H1 (cell line): ENCODE results near the gene RNF220. TPM values are rescaled to one million over a fixed set of nuclear protein-coding genes. Genes with fewer than 3 reads are reported as not detected.

Experiments used
- CTCF ChIA-PET: fragments of 300-600 bp; sonication (Branson Sonifier 250); formaldehyde crosslinking; loops from one replicate; lab custom pipeline; 2021; ENCODE audit not compliant: partially characterized antibody; lab: Charles Lee
- POLR2A ChIA-PET: fragments of 300-600 bp; sonication (Branson Sonifier 250); formaldehyde crosslinking; loops from one replicate; lab custom pipeline; 2021; ENCODE audit warnings: inconsistent platforms; ENCODE audit not compliant: partially characterized antibody; lab: Charles Lee
- DNase-seq, 2 experiments: peaks; one replicate each; pipeline versions ENCODE4 v3.0.0 to v3.0.0-alpha.2; 2010 to 2022; ENCODE audit warnings: low spot score in 2 of 2, low read depth in 1 of 2, mixed read lengths in 1 of 2
- FAIRE-seq: peaks from 2 replicates; lab custom pipeline; 2011; peaks lifted over from hg19 to GRCh38; lab: Jason Lieb, UNC
- H2AFZ ChIP-seq: 2 replicates; pipeline ENCODE4 v1.8.1; 2012; ENCODE audit warnings: low read length, inconsistent platforms
- H2AK5ac ChIP-seq: 2 replicates; pipeline ENCODE4 v1.6.1; 2013; ENCODE audit warnings: low read depth, low read length
- H2BK120ac ChIP-seq: replicated peaks from 2 replicates; pipeline ENCODE3; 2013; ENCODE audit warnings: low read depth, low read length, inconsistent platforms
- H2BK12ac ChIP-seq: 2 replicates; pipeline ENCODE4 v1.6.1; 2013; ENCODE audit warnings: low read depth, low read length
- H2BK15ac ChIP-seq: 2 replicates; pipeline ENCODE4 v1.6.1; 2013; ENCODE audit warnings: low read length
- H2BK20ac ChIP-seq: 2 replicates; pipeline ENCODE4 v1.6.1; 2013; ENCODE audit warnings: low read length
- H2BK5ac ChIP-seq: 2 replicates; pipeline ENCODE4 v1.6.1; 2013; ENCODE audit warnings: low read depth, low read length
- H3K14ac ChIP-seq: 2 replicates; pipeline ENCODE4 v1.6.1; 2013; ENCODE audit warnings: inconsistent platforms; ENCODE audit not compliant: insufficient read length
- H3K18ac ChIP-seq: 2 replicates; pipeline ENCODE4 v1.6.1; 2013; ENCODE audit warnings: low read length; ENCODE audit errors: extremely low read depth
- H3K23ac ChIP-seq: 2 replicates; pipeline ENCODE4 v1.6.1; 2013; ENCODE audit warnings: inconsistent platforms; ENCODE audit not compliant: insufficient read length
- H3K23me2 ChIP-seq: 2 replicates; pipeline ENCODE4 v1.6.1; 2013; ENCODE audit warnings: low read depth, low read length
- H3K27ac ChIP-seq: 2 replicates; pipeline ENCODE4 v1.6.1; 2011; ENCODE audit warnings: low read depth, low read length, inconsistent platforms
- H3K27me3 ChIP-seq, 4 experiments: replicated peaks in 1 of 4; 1 replicate in 1 of 4; 2 replicates in 3 of 4; pipeline versions ENCODE4 v1.6.1 to v1.8.1; 2011 to 2013; ENCODE audit warnings: low read length in 3 of 4, mild to moderate bottlenecking in 3 of 4, inconsistent platforms in 2 of 4, mixed read lengths in 2 of 4, moderate library complexity in 1 of 4; ENCODE audit not compliant: control insufficient read depth in 3 of 4, insufficient read depth in 3 of 4; ENCODE audit errors: extremely low read depth in 1 of 4
- H3K36me3 ChIP-seq, 4 experiments: 2 replicates each; pipeline versions ENCODE4 v1.6.1 to v1.8.1; 2011 to 2013; ENCODE audit warnings: mild to moderate bottlenecking in 4 of 4, low read length in 3 of 4, moderate library complexity in 2 of 4, control low read depth in 1 of 4, inconsistent platforms in 1 of 4; ENCODE audit not compliant: insufficient read depth in 4 of 4, control insufficient read depth in 2 of 4
- H3K4ac ChIP-seq: replicated peaks from 2 replicates; pipeline ENCODE3; 2013; ENCODE audit warnings: low read length, low read depth, mixed read lengths, inconsistent platforms; ENCODE audit not compliant: insufficient read length
- H3K4me1 ChIP-seq, 4 experiments: replicated peaks in 1 of 4; 1 replicate in 1 of 4; 2 replicates in 3 of 4; pipeline versions ENCODE4 v1.6.1 to v1.8.1; 2011 to 2013; ENCODE audit warnings: low read length in 3 of 4, inconsistent platforms in 2 of 4, mixed read lengths in 1 of 4; ENCODE audit not compliant: insufficient read depth in 4 of 4, control insufficient read depth in 3 of 4
- H3K4me2 ChIP-seq, 2 experiments: 2 replicates each; pipeline versions ENCODE4 v1.6.1 to v1.8.1; 2011 to 2013; ENCODE audit warnings: low read depth in 2 of 2, low read length in 2 of 2, control low read depth in 1 of 2, inconsistent platforms in 1 of 2, mild to moderate bottlenecking in 1 of 2; ENCODE audit not compliant: insufficient read depth in 1 of 2
- H3K4me3 ChIP-seq, 4 experiments: fragments of 200-600, 300-600 bp in 1 of 4; sonication (generic), shearing (Covaris generic), sonication (Bioruptor Twin) in 1 of 4; 2 replicates each; pipeline versions ENCODE4 v1.5.1 to v1.8.1; 2011 to 2016; ENCODE audit warnings: low read length in 4 of 4, low read depth in 3 of 4, control low read depth in 2 of 4, inconsistent platforms in 2 of 4, mild to moderate bottlenecking in 2 of 4, mixed read lengths in 1 of 4, moderate library complexity in 1 of 4; ENCODE audit not compliant: insufficient read depth in 2 of 4; ENCODE audit errors: extremely low read depth in 1 of 4
- H3K56ac ChIP-seq: replicated peaks from 2 replicates; pipeline ENCODE3; 2013; ENCODE audit warnings: low read depth, mild to moderate bottlenecking, mixed read lengths, low read length, inconsistent platforms; ENCODE audit not compliant: insufficient read length
- H3K79me1 ChIP-seq: 2 replicates; pipeline ENCODE4 v1.6.1; 2013; ENCODE audit warnings: low read depth, low read length, control low read depth
- H3K79me2 ChIP-seq, 2 experiments: 2 replicates each; pipeline versions ENCODE4 v1.6.1 to v1.8.1; 2012 to 2013; ENCODE audit warnings: low read length in 2 of 2, mild to moderate bottlenecking in 2 of 2, inconsistent platforms in 1 of 2; ENCODE audit not compliant: insufficient read depth in 2 of 2, control insufficient read depth in 1 of 2
- H3K9ac ChIP-seq, 4 experiments: replicated peaks in 1 of 4; 1 replicate in 1 of 4; 2 replicates in 3 of 4; pipeline versions ENCODE4 v1.6.1 to v1.8.1; 2011 to 2013; ENCODE audit warnings: low read depth in 3 of 4, low read length in 3 of 4, control low read depth in 2 of 4, mild to moderate bottlenecking in 2 of 4, moderate library complexity in 2 of 4, inconsistent platforms in 1 of 4; ENCODE audit errors: extremely low read depth in 1 of 4
- H3K9me3 ChIP-seq, 2 experiments: 2 replicates each; pipeline versions ENCODE4 v1.6.1 to v1.8.1; 2012 to 2013; ENCODE audit warnings: mild to moderate bottlenecking in 2 of 2, moderate library complexity in 2 of 2, control low read depth in 1 of 2, inconsistent platforms in 1 of 2, low read depth in 1 of 2, low read length in 1 of 2, mixed read lengths in 1 of 2; ENCODE audit not compliant: insufficient read depth in 2 of 2
- H4K20me1 ChIP-seq, 2 experiments: replicated peaks in 1 of 2; 2 replicates each; pipeline versions ENCODE3 to v1.8.1; 2011 to 2013; ENCODE audit warnings: inconsistent platforms in 2 of 2, low read length in 2 of 2, mild to moderate bottlenecking in 1 of 2; ENCODE audit not compliant: insufficient read depth in 2 of 2, control insufficient read depth in 1 of 2
- H4K5ac ChIP-seq: 2 replicates; pipeline ENCODE4 v1.6.1; 2013; ENCODE audit warnings: low read length, low read depth, mixed read lengths, inconsistent platforms; ENCODE audit not compliant: insufficient read length
- H4K8ac ChIP-seq: 2 replicates; pipeline ENCODE4 v1.8.0; 2013; ENCODE audit warnings: mild to moderate bottlenecking, moderate library complexity, low read length, inconsistent platforms; ENCODE audit not compliant: insufficient read depth; ENCODE audit errors: extremely low read depth
- H4K91ac ChIP-seq: replicated peaks from 2 replicates; pipeline ENCODE3; 2013; ENCODE audit warnings: low read length, mixed read lengths, inconsistent platforms; ENCODE audit not compliant: insufficient read length
- ATF3 ChIP-seq: IDR thresholded peaks from 2 replicates; pipeline ENCODE4 v1.6.1; 2011; ENCODE audit warnings: low read depth, mild to moderate bottlenecking, low read length; ENCODE audit not compliant: insufficient read depth
- BRCA1 ChIP-seq: IDR thresholded peaks from 2 replicates; pipeline ENCODE4 v1.6.1; 2012; ENCODE audit warnings: low read depth, low read length, improper control_type of control experiment
- CTBP2 ChIP-seq: IDR thresholded peaks from 2 replicates; pipeline ENCODE4 v1.7.0; 2011; ENCODE audit warnings: borderline replicate concordance, mild to moderate bottlenecking, moderate library complexity, mixed read lengths, low read length; ENCODE audit not compliant: insufficient read depth, insufficient read length
- GABPA ChIP-seq: IDR thresholded peaks from 2 replicates; pipeline ENCODE4 v1.6.1; 2011; ENCODE audit warnings: mild to moderate bottlenecking, low read length, moderate library complexity, borderline replicate concordance; ENCODE audit not compliant: insufficient read depth
- KDM4A ChIP-seq: IDR thresholded peaks from one replicate; pipeline ENCODE4 v1.7.1; 2012; ENCODE audit warnings: low read depth, mild to moderate bottlenecking, moderate library complexity, low read length, inconsistent platforms; ENCODE audit not compliant: severe bottlenecking
- PHF8 ChIP-seq: fragments of 200-600 bp; sonication (generic); conservative IDR thresholded peaks from 2 replicates; pipeline ENCODE4 v1.7.1; 2012; ENCODE audit warnings: low read depth, mild to moderate bottlenecking, inconsistent platforms, low read length, moderate library complexity
- POLR2A ChIP-seq, 2 experiments: IDR thresholded peaks; 1 replicate in 1 of 2; 2 replicates in 1 of 2; pipeline ENCODE4 v1.6.1; 2011; ENCODE audit warnings: low read depth in 2 of 2, low read length in 2 of 2, mild to moderate bottlenecking in 2 of 2; ENCODE audit errors: control extremely low read depth in 1 of 2
- RBBP5 ChIP-seq: IDR thresholded peaks from 2 replicates; pipeline ENCODE4 v1.7.1; 2012; ENCODE audit warnings: low read depth, mild to moderate bottlenecking, inconsistent platforms, low read length, moderate library complexity, borderline replicate concordance
- RNF2 ChIP-seq: fragments of 200-900, 300-1000 bp; sonication (generic); IDR thresholded peaks from 2 replicates; pipeline ENCODE4 v1.7.1; 2016; ENCODE audit warnings: borderline replicate concordance, low read depth, mild to moderate bottlenecking, antibody characterized with exemption, low read length; ENCODE audit not compliant: poor library complexity, severe bottlenecking; ENCODE audit errors: missing control alignments
- RXRA ChIP-seq: IDR thresholded peaks from 2 replicates; pipeline ENCODE4 v1.6.1; 2011; ENCODE audit warnings: low read depth, mild to moderate bottlenecking, low read length, moderate library complexity; ENCODE audit not compliant: insufficient read depth
- SAP30 ChIP-seq: fragments of 300-600 bp; sonication (generic); IDR thresholded peaks from 2 replicates; pipeline ENCODE4 v1.7.1; 2012; ENCODE audit warnings: low read length, moderate library complexity, mild to moderate bottlenecking, inconsistent platforms; ENCODE audit not compliant: insufficient read depth, insufficient replicate concordance
- SP4 ChIP-seq: IDR thresholded peaks from 2 replicates; pipeline ENCODE4 v1.6.1; 2012; ENCODE audit warnings: low read length, inconsistent platforms
- TAF1 ChIP-seq: IDR thresholded peaks from 2 replicates; pipeline ENCODE4 v1.6.1; 2011; ENCODE audit warnings: mild to moderate bottlenecking, low read depth, low read length
- WGBS, 2 experiments: shearing (Covaris generic) in 1 of 2; methylation state at CpG; one replicate each; pipeline versions ENCODE4 v1.1.6 to v1.1.7; 2013 to 2015; ENCODE audit warnings: low lambda C conversion rate in 2 of 2, mixed read lengths in 2 of 2, inconsistent platforms in 1 of 2, low coverage in 1 of 2, missing lambda C conversion rate in 1 of 2; ENCODE audit not compliant: insufficient replicate concordance in 2 of 2, insufficient coverage in 1 of 2, insufficient read length in 1 of 2; ENCODE audit errors: extremely low coverage in 1 of 2, missing lambda C conversion rate in 1 of 2; 5-methylcytosine and 5-hydroxymethylcytosine counted together
- polyA plus RNA-seq, 7 experiments: library from polyadenylated mRNA; depleted of rRNA in 3 of 7; stranded (reverse) in 5 of 7; unstranded in 2 of 7; fragments of >200 nt in 5 of 7; fragments of 200-250 nt in 2 of 7; gene quantifications; 1 replicate in 5 of 7; 2 replicates in 1 of 7; 4 replicates in 1 of 7; pipeline versions ENCODE4 v1.2.1 to v1.2.3, GENCODE V29; 2011 to 2013; ENCODE audit warnings: missing spikeins in 2 of 7, mixed read lengths in 2 of 7
- total RNA-seq: library from RNA; stranded (reverse); fragmentation: NEBNext Ultra II Directional; extraction: Animal tissue kit (Norgen Biotek cat#: 25700); gene quantifications from 2 replicates; pipeline ENCODE4 v1.2.1, GENCODE V29; 2021

RNF220 gene
- total and polyA plus RNA-seq, 2 of the 8 experiments (the other 6 are each of a cell fraction or from before 2014, with no cell fraction given): 123 to 160 TPM

DNA sequence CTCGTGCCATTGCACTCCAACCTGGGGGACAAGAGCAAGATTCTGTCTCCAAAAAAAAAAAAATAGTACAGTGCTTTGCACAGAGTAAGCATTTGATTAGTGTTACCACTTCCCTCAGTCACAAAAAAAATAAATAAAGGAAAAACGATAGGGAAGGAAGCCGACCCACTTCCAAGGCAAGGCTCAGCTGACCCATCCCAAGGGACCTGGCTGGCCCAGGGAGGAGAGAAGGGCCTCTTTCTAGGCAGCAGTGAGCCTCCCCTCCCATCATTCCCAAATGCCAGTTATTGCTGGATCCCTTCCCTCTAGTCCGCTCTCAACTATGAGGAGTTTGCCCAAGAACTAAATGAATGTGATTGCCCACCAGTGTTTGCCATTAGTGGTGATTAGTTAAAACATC lies 191.5 kb downstream of the RNF220 start:
- no peak overlapping the region for H2BK15ac ChIP-seq
- H3K36me3 ChIP-seq: no peaks in the 10 kb centered on the region
- H3K18ac ChIP-seq: no peak overlapping the region
- H4K20me1 ChIP-seq: no peaks in the 10 kb centered on the region
- H3K23me2 ChIP-seq: peaks cover 6% of the 10 kb centered on the region; the same call in 1 of the 2 replicates
- peaks cover 3% of the 10 kb centered on the region for H3K79me1 ChIP-seq
- H3K14ac ChIP-seq: no peak overlapping the region
- H3K9ac ChIP-seq: no peak overlapping the region
- H2AFZ ChIP-seq: no peak overlapping the region
- H2BK5ac ChIP-seq: no peak overlapping the region
- no peaks in the 10 kb centered on the region; a peak in 1 of 7 replicates for H3K27me3 ChIP-seq
- DNase-seq (no peak), FAIRE-seq (no peak)
- H4K5ac ChIP-seq: no peak overlapping the region
- no peak overlapping the region for H3K4me2 ChIP-seq
- H3K4me1 ChIP-seq: peaks cover 12 to 23% (median 19%) of the 10 kb centered on the region in 4 experiments
- H3K4ac ChIP-seq: no peak overlapping the region
- H4K8ac ChIP-seq: no peak overlapping the region
- ChIA-PET CTCF (interaction anchor here (0.6 to 8.0 kb wide), 15 partner anchors 9 to 505 kb away, joined by 3 to 112 read pairs (median 4); no protein-coding TSS in a partner anchor), POLR2A (interaction anchor here (0.9 to 1.2 kb wide), 2 partner anchors 36 to 53 kb away, joined by 3 to 5 read pairs; no protein-coding TSS in a partner anchor)
- no peak overlapping the region for H4K91ac ChIP-seq
- H2AK5ac ChIP-seq: no peak overlapping the region
- no peak overlapping the region for H2BK12ac ChIP-seq
- no peak overlapping the region for H3K27ac ChIP-seq
- H2BK20ac ChIP-seq: no peak overlapping the region
- no peak overlapping the region for H3K56ac ChIP-seq
- no peaks in the 10 kb centered on the region for H3K9me3 ChIP-seq
- no peak overlapping the region for H3K4me3 ChIP-seq
- WGBS, 2 experiments: 94% methylated on average over 4 of the region's 4 CpGs; no CpG with 5 or more reads in 1 of the 2 experiments
- no peak overlapping the region for H2BK120ac ChIP-seq
- H3K79me2 ChIP-seq: no peaks in the 10 kb centered on the region; a peak in 1 of 4 replicates
- no peak overlapping the region for H3K23ac ChIP-seq
- no peak for TF ChIP-seq GABPA
- TF ChIP-seq RXRA: no peak
- TF ChIP-seq PHF8: no peak
- TF ChIP-seq RNF2: no peak
- TF ChIP-seq TAF1: no peak
- no peak for TF ChIP-seq SAP30
- TF ChIP-seq POLR2A (IDR thresholded peaks at IDR 0.05; ENCODE audit: control extremely low read depth in 1 of 2, low read depth in 2 of 2, low read length in 2 of 2): no peak
- no peak for TF ChIP-seq ATF3
- no peak for TF ChIP-seq CTBP2
- TF ChIP-seq SP4: no peak
- no peak for TF ChIP-seq KDM4A
- TF ChIP-seq BRCA1: no peak
- no peak for TF ChIP-seq RBBP5
